ENCODE data around the gene ZNF92. TPM values are rescaled to one million over a fixed set of nuclear protein-coding genes. Genes with fewer than 3 reads are reported as not detected.

Gene ZNF92
- total and polyA plus RNA-seq, 2 of the 4 experiments (the other 2 are of a cell fraction) = 2.4 to 6.1 TPM

DNA sequence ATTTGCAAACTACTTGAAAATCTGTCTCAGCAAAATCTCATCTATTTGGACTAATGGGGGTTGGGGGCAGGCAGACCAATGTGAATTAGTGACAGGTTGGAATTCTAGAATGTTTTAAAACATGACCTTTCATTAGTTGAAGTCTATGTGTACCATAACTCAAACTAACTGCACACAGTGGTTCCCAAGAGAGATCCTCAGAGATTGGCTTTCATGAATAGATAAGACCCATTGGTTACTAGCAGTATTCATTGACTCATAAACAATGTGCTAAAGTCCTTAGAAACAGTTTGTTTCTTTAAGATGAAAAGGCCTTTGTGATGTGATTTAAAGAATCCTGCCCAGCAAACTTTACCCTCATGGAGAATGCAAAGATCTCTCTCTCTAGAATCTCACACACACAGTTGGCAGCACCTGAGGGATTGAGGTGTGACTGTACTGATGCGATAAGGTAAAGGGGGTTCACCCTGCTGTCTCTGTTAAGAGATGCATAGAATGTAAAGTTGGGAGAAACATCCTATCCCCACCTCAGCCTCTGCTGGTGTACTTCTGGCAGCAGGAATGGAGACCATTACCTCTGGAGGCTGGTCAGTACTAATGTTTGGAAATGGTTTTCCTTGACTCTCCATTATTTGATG is 70.7 kb downstream of the ZNF92 start:
- H3K27ac ChIP-seq (ENCODE audit: insufficient read depth, low read length) = no peak overlapping the region

More for the DNA sequence above, 70.7 kb downstream of the ZNF92 start:
- intact Hi-C loops (cut with micrococcal nuclease) = loop anchor here (10.0 kb wide), 1 partner anchor 130 kb away; no protein-coding TSS in a partner anchor
- Histone ChIP-seq H3K14ac (replicated peaks; ENCODE audit: low read depth, low read length) (no peak overlapping the region), H3K9me1 (ENCODE audit: insufficient read depth, low read length) (no peaks in the 10 kb centered on the region), H2BK20ac (ENCODE audit: low read depth, low read length) (no peak overlapping the region), H3K27me3 (ENCODE audit: control insufficient read depth, insufficient read depth, low read length) (no peaks in the 10 kb centered on the region), H3K4me1 (ENCODE audit: control insufficient read depth, insufficient read depth, low read length) (no peaks in the 10 kb centered on the region), H2AK9ac (replicated peaks; ENCODE audit: low read depth, low read length, poor library complexity) (no peak overlapping the region), H3K9me3 (ENCODE audit: control insufficient read depth, insufficient read depth, low read length) (no peaks in the 10 kb centered on the region), H2BK5ac (ENCODE audit: low read depth, low read length, poor library complexity, severe bottlenecking) (no peak overlapping the region), H3K4me3 (ENCODE audit: insufficient read depth, low read depth, low read length) (no peak overlapping the region), H4K8ac (ENCODE audit: low read depth in 2 of 2, low read length in 2 of 2) (no peak overlapping the region), H3K4me2 (ENCODE audit: low read depth, low read length) (no peak overlapping the region), H3K56ac (ENCODE audit: extremely low read depth, insufficient read depth, low read length) (no peak overlapping the region), H3K36me3 (ENCODE audit: control insufficient read depth, insufficient read depth, low read length) (no peaks in the 10 kb centered on the region), H2BK120ac (ENCODE audit: low read depth, low read length) (no peak overlapping the region), H4K91ac (ENCODE audit: insufficient read depth, low read depth, low read length) (no peak overlapping the region), H4K5ac (ENCODE audit: low read depth, low read length) (no peak overlapping the region), H4K20me1 (ENCODE audit: insufficient read depth, low read length) (no peaks in the 10 kb centered on the region), H3K4ac (ENCODE audit: low read depth, low read length) (no peak overlapping the region), H3K79me1 (ENCODE audit: low read depth in 1 of 2, low read length in 2 of 2) (no peaks in the 10 kb centered on the region), H2AK5ac (ENCODE audit: low read depth, low read length) (no peak overlapping the region), H2BK15ac (ENCODE audit: low read depth, low read length) (no peak overlapping the region), H3K9ac (ENCODE audit: low read depth, low read length) (no peak overlapping the region), H3K23ac (ENCODE audit: low read depth, low read length) (no peak overlapping the region), H2AFZ (replicated peaks; ENCODE audit: low read length, poor library complexity) (no peak overlapping the region), H3K18ac (ENCODE audit: low read depth, low read length) (no peak overlapping the region)
- dilution Hi-C loops (cut with HindIII; ENCODE audit: low sequenced_read_pairs, unreplicated experiment) = no loop called here
- no peak for DNase-seq
- ChIA-PET POLR2A (ENCODE audit: unreplicated experiment) (no interaction called here), CTCF (no interaction called here)
- WGBS, 2 experiments (ENCODE audit: extremely low coverage in 2 of 2, insufficient read length in 1 of 2) = no CpG with 5 or more reads among the region's 1 CpG
- BruUV-seq (replicated peaks) = no TSS peak
- no peak for ATAC-seq (ENCODE audit: low read depth)
- in situ Hi-C loops (cut with MboI; ENCODE audit: low sequenced_read_pairs) = no loop called here
- TF ChIP-seq, protein P1, sequence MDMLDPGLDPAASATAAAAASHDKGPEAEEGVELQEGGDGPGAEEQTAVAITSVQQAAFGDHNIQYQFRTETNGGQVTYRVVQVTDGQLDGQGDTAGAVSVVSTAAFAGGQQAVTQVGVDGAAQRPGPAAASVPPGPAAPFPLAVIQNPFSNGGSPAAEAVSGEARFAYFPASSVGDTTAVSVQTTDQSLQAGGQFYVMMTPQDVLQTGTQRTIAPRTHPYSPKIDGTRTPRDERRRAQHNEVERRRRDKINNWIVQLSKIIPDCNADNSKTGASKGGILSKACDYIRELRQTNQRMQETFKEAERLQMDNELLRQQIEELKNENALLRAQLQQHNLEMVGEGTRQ (IDR thresholded peaks at IDR 0.05; ENCODE audit: low read depth, low read length) = no peak
- no peak for TF ChIP-seq BHLHE40 (IDR thresholded peaks at IDR 0.05; ENCODE audit: low read depth, low read length)

Measured in IMR-90 (cell line).